H1 (cell line): ENCODE data around the gene ZNF227. TPM values are rescaled to one million over a fixed set of nuclear protein-coding genes. Genes with fewer than 3 reads are reported as not detected.

Experiments used
- CREB1 ChIP-seq: IDR thresholded peaks from 2 replicates; pipeline ENCODE4 v1.6.1; 2012; ENCODE audit warnings: inconsistent platforms
- JUN ChIP-seq: IDR thresholded peaks from 2 replicates; pipeline ENCODE4 v1.6.1; 2011; ENCODE audit warnings: low read depth, mild to moderate bottlenecking, improper control_type of control experiment, low read length
- SUZ12 ChIP-seq: fragments of 200-600 bp; sonication (generic); IDR thresholded peaks from 2 replicates; pipeline ENCODE4 v1.6.1; 2012; ENCODE audit warnings: mild to moderate bottlenecking, inconsistent platforms, low read length, moderate library complexity, mixed read lengths
- TAF7 ChIP-seq: optimal IDR thresholded peaks from 2 replicates; pipeline ENCODE3; 2011; ENCODE audit warnings: low read depth, mild to moderate bottlenecking, inconsistent platforms, low read length, moderate library complexity, borderline replicate concordance
- polyA plus RNA-seq, 7 experiments: library from polyadenylated mRNA; depleted of rRNA in 3 of 7; stranded (reverse) in 5 of 7; unstranded in 2 of 7; fragments of >200 nt in 5 of 7; fragments of 200-250 nt in 2 of 7; gene quantifications; 1 replicate in 5 of 7; 2 replicates in 1 of 7; 4 replicates in 1 of 7; pipeline versions ENCODE4 v1.2.1 to v1.2.3, GENCODE V29; 2011 to 2013; ENCODE audit warnings: missing spikeins in 2 of 7, mixed read lengths in 2 of 7
- total RNA-seq: library from RNA; stranded (reverse); fragmentation: NEBNext Ultra II Directional; extraction: Animal tissue kit (Norgen Biotek cat#: 25700); gene quantifications from 2 replicates; pipeline ENCODE4 v1.2.1, GENCODE V29; 2021

The ZNF227 gene
- total and polyA plus RNA-seq, 2 of the 8 experiments (the other 6 are each of a cell fraction or from before 2014, with no cell fraction given) = 4.9 to 23.9 TPM

DNA sequence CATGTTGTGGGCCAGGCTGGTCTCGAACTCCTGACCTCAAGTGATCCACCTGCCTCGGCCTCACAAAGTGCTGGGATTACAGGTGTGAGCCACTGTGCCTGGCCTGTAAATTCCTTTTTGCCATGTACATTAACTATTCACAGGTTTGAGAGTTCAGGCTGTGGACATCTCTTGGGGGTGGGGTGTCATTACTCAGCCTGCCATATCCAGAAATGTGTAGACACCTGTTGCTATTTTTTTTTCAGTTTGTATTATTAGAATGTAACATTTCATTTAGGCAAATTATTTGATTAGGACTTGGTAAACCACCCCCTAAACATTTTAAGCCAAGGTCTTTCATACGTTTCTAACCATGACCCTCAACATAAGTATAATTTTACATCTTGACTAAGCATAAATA, 20.5 kb downstream of the ZNF227 start (continued):
- TF ChIP-seq TAF7 (no peak), CREB1 (no peak), JUN (no peak), SUZ12 (no peak)
